H1 (cell line): Measurements from ENCODE around the gene SLC10A6. TPM values are rescaled to one million over a fixed set of nuclear protein-coding genes. Genes with fewer than 3 reads are reported as not detected.

Experiments
- CHD7 ChIP-seq: fragments of 300-600 bp; sonication (generic); IDR thresholded peaks from 2 replicates; pipeline ENCODE4 v1.7.1; 2012; ENCODE audit warnings: low read length, moderate library complexity, mild to moderate bottlenecking, inconsistent platforms; ENCODE audit not compliant: insufficient replicate concordance
- GTF2F1 ChIP-seq: IDR thresholded peaks from 2 replicates; pipeline ENCODE4 v1.6.1; 2012; ENCODE audit warnings: low read depth, low read length, improper control_type of control experiment, borderline replicate concordance
- SIN3A ChIP-seq, 2 experiments: IDR thresholded peaks in 1 of 2; conservative IDR thresholded peaks in 1 of 2; 2 replicates each; pipeline ENCODE4 v1.6.1; 2011 to 2012; ENCODE audit warnings: low read length in 2 of 2, improper control_type of control experiment in 1 of 2, low read depth in 1 of 2, mild to moderate bottlenecking in 1 of 2
- polyA plus RNA-seq, 7 experiments: library from polyadenylated mRNA; depleted of rRNA in 3 of 7; stranded (reverse) in 5 of 7; unstranded in 2 of 7; fragments of >200 nt in 5 of 7; fragments of 200-250 nt in 2 of 7; gene quantifications; 1 replicate in 5 of 7; 2 replicates in 1 of 7; 4 replicates in 1 of 7; pipeline versions ENCODE4 v1.2.1 to v1.2.3, GENCODE V29; 2011 to 2013; ENCODE audit warnings: missing spikeins in 2 of 7, mixed read lengths in 2 of 7
- total RNA-seq: library from RNA; stranded (reverse); fragmentation: NEBNext Ultra II Directional; extraction: Animal tissue kit (Norgen Biotek cat#: 25700); gene quantifications from 2 replicates; pipeline ENCODE4 v1.2.1, GENCODE V29; 2021

SLC10A6 gene
- total and polyA plus RNA-seq, 2 of the 8 experiments (the other 6 are each of a cell fraction or from before 2014, with no cell fraction given), result not detected

- TF ChIP-seq CHD7, result no peak
- no peak for TF ChIP-seq SIN3A (conservative IDR thresholded peaks at IDR 0.05 in 1 of 2, IDR thresholded peaks at IDR 0.05 in 1 of 2; ENCODE audit: low read depth in 1 of 2, low read length in 2 of 2)
- no peak for TF ChIP-seq GTF2F1
These were observed 32.5 kb downstream of the SLC10A6 start (continued) for GRCh38 chr4:86816501-86817273.
